AG10803 (cell line): ENCODE data around the gene SETBP1.

Source experiments
- DNase-seq: peaks from one replicate; pipeline ENCODE4 v3.0.0; 2010; ENCODE audit warnings: low read depth
- H3K4me3 ChIP-seq: 2 replicates; pipeline ENCODE4 v1.5.1; 2011; ENCODE audit warnings: mild to moderate bottlenecking, low read length, control low read depth
- TF ChIP-seq, protein P1 (sequence below): conservative IDR thresholded peaks from 2 replicates; pipeline ENCODE4 v1.5.1; 2011; ENCODE audit warnings: mild to moderate bottlenecking, low read length, control low read depth, inconsistent platforms

Gene SETBP1

DNA sequence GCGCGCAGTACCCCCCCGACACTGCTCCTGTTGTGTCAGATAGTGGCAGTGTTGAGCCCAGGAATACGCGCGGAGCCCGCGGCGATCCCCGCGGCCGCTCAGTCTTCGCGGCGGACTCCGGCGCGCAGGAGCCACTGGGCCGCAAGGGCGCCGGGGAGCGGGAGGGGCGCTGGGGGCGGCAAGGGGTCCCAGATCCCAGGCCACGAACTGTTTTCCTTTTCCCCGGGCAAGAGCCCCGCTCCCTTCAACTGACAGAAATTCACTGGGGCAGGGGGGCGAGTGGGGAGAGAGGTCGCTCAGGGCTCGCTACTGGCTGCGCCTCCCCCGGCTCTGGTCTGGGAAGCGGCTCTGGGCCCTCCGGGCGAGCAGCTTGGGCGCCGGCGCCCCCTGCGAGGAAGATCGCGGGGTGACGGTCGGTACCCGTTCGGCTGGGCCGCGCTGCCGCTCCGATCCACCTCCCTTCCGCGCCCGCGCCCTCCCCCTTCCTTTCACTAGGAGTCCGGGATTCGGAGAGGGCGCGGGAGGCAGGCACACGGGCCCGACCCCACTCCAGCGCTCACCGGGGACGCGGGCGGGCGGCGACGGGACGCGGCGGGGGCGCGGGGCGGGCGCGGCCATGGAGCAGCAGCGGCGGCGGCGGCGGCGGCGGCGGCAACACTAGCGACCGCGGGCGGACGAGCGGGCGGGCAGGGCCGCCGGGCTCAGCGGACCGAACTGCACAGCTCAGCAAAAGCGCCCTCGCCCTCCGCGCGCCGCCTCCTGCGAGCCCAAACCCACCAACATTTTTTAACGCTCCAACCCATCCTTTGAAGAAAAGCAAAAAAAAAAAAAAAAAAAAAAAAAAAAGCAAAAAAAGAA, 1.4 kb upstream of the SETBP1 start:
- TF ChIP-seq, protein P1, sequence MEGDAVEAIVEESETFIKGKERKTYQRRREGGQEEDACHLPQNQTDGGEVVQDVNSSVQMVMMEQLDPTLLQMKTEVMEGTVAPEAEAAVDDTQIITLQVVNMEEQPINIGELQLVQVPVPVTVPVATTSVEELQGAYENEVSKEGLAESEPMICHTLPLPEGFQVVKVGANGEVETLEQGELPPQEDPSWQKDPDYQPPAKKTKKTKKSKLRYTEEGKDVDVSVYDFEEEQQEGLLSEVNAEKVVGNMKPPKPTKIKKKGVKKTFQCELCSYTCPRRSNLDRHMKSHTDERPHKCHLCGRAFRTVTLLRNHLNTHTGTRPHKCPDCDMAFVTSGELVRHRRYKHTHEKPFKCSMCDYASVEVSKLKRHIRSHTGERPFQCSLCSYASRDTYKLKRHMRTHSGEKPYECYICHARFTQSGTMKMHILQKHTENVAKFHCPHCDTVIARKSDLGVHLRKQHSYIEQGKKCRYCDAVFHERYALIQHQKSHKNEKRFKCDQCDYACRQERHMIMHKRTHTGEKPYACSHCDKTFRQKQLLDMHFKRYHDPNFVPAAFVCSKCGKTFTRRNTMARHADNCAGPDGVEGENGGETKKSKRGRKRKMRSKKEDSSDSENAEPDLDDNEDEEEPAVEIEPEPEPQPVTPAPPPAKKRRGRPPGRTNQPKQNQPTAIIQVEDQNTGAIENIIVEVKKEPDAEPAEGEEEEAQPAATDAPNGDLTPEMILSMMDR: peak; percentile 59
- peak; percentile 88 for DNase-seq
- H3K4me3 ChIP-seq: peak overlapping the region; percentile 78

DNA sequence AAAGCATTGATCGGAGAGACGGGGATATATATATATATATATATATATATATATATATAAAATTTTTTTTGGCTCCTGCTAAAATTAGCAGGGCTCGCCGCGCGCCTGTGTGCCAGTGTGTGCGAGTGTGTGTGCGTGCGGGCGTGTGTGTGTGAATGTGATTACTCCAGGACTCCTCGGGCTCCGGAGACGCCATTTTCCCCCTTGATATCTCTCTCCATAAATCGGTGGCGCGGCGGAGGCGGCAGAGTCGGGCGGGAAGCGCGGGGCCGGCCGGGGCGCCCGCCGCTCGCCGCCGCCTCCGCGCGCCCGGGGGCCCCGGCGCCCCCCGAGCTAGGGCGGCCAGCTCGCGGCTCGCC, 795 bp upstream of the SETBP1 start:
- DNase-seq: peak; percentile 65

DNA sequence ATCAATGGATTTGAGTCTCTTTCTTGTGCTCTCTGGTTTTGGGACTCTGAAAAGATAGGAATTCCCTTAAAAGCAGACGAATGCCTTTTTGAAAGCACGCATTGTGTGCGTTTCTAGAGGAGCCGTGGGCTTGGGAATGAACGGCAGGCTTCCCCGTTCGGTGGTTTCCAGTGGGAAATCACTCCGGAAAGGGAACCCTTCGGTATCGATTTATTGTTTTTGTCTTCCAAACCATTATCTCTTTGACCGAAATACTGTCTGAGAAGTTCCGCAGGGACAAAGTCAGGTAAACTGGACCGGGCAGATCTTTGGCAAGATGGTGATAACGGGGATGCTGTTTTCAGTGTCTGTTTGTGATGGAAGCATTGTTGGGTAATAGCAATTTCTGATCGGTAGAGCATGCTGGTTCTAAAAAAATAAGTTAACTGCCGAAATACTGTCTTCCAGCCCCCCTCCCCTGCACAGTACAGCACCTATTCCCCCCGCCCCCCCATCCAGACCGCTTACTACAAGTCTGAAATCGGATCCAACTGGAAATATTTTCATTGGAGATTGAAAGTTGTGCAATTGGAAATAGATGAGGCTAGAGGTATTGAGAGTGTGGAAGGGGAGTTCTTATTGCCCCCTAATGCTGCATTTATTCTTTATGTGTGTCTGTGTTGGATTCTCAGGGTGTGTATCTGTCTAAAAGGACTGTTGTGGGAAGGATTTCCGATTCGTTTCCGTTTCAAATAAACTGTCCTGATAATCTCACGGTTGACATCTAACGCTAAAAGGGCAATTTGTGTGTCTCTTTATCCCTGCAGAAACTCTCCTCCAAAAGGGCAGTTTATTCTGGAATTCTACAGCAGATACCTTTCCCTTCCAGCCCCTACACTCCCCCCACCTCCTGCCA, 635 bp downstream of the SETBP1 start:
- TF ChIP-seq, protein P1: no peak
- DNase-seq: no peak
- H3K4me3 ChIP-seq: peak overlapping the region; percentile 78

More for the DNA sequence above, 795 bp upstream of the SETBP1 start:
- TF ChIP-seq, protein P1: no peak
- H3K4me3 ChIP-seq: peak overlapping the region; percentile 78

DNA sequence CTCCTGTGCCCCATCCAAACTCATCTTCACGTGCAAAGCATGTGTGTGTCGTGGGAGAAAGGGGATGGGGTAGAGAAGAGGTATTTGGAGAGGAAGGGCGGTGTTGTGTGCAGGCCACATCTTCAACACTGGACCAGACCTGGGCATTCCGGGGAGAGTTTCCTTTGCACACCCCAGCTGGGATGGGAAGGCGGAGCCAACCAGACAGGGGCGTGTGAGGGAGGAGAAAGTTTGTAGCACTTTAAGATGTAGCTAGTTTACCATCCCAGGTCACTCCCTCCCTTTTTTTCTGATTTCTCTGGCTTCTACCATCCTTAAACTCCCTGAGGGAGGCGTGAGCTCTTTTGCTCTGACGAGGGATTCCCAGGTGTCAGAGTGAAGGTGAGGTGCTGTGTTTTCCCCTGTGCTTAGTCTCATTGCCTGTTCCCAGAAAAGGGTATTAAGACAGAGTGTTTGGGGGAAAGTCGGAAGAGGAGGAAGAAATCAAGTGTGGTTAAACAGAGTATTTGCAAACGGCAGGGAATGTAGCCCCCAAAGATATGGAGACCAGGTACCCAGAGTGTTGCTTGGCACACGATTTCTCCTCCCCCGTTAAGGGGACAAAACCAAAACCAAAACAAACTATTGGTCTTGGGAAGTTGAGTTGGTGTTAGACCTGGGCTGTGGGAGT, 1.6 kb downstream of the SETBP1 start:
- peak; percentile 16 for DNase-seq
- TF ChIP-seq, protein P1: no peak
- peak overlapping the region; percentile 78 for H3K4me3 ChIP-seq

DNA sequence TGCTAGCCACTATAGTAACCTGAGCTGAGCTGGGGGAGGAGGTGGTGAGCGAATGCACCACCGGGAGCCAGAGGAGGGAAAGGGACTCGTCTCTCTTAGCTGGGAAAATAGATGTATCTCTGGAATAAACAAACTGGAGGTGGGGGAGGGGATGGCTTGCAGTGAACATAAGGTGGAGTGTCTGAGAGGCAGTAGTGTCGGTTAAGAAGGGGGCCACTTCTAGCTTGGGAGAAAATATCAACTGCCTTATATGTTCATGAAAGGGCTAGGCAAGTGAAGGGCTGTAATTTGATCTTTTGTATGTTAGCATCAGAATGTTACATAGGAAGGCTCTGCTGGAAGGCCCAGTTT, 2.2 kb downstream of the SETBP1 start:
- TF ChIP-seq, protein P1: no peak
- peak overlapping the region; percentile 78 for H3K4me3 ChIP-seq
- DNase-seq: no peak

DNA sequence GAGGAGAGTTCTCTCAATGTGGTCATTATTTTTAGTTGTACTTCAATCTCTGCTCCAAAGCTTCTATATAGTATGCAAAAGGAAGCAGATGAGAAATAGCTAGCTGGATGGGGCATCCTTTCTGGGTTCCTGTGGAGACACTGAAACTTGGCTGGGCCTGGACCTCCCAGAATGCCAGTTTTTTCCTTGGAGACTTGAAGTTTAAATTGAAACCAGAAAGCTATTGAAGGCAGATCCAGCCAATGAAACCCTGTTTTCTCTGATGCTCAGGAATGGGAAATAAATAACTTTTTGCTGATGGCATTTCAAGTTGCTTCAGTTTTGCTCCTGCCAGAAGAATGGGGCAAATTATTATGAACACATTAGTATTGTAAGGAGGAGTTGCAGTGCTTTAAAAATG, 2.9 kb downstream of the SETBP1 start:
- no peak overlapping the region for H3K4me3 ChIP-seq
- TF ChIP-seq, protein P1: no peak
- peak; percentile 81 for DNase-seq
